SK-N-SH treated with all-trans-retinoic acid at 6 μM for 48 hours (cell line): ENCODE measurements around the gene KCNMB2.

Experiments
- ISL1 ChIP-seq: fragments of 250-450 bp; sonication (Bioruptor Pico); IDR thresholded peaks from 2 replicates; pipeline ENCODE4 v2.1.2; 2022; ENCODE audit warnings: mild to moderate bottlenecking, moderate library complexity
- TOX ChIP-seq: fragments of 250-450 bp; sonication (Bioruptor Pico); IDR thresholded peaks from 2 replicates; pipeline ENCODE4 v1.8.0; 2021; ENCODE audit warnings: mild to moderate bottlenecking, moderate library complexity, borderline replicate concordance
- ZFP3 ChIP-seq: fragments of 250-450 bp; sonication (Bioruptor Pico); IDR thresholded peaks from 2 replicates; pipeline ENCODE4 v1.5.0; 2020; ENCODE audit warnings: mild to moderate bottlenecking, moderate library complexity
- ZFP30 ChIP-seq: fragments of 450-650 bp; formaldehyde crosslinking; IDR thresholded peaks from 2 replicates; pipeline ENCODE4 v1.5.0; 2022; ENCODE audit warnings: mild to moderate bottlenecking, moderate library complexity

DNA sequence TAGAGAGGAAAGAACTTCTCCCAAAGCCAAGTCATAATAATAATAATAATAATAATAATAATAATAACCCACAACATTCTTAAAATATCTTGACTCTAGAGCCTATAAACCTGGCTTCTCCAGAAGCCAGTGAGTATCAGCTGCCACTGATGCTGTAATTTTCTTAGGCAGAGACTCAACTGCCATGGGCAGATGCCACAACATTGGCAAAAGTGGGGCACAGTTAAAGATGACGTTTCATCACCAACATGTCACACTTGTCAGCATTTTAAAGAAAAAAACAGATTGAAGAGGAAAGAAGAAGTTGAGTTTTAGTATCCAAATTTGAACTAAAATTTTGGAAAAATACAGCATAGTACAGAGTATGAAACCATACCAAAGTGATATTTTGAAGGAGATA lies 270.4 kb downstream of the KCNMB2 start:
- TF ChIP-seq ISL1 (CRISPR knock-in tag) (no peak), ZFP3 (CRISPR knock-in tag) (no peak), TOX (CRISPR knock-in tag) (no peak), ZFP30 (CRISPR knock-in tag) (no peak)
